Prostate gland (tissue), 2 donors: ENCODE results near the gene SHKBP1. TPM values are rescaled to one million over a fixed set of nuclear protein-coding genes. Genes with fewer than 3 reads are reported as not detected.

Experiments used
- DNase-seq: peaks from one replicate; pipeline ENCODE4 v3.0.0-alpha.2; 2019; ENCODE audit warnings: low spot score
- H3K27ac ChIP-seq, 2 donors: fragments of 200-600 bp; sonication (generic); 2 replicates each; pipeline ENCODE4 v1.5.1; 2017 to 2019
- H3K27me3 ChIP-seq: fragments of 200-600 bp; sonication (generic); replicated peaks from 2 replicates; pipeline ENCODE4 v1.5.1; 2019; ENCODE audit not compliant: insufficient read depth
- H3K36me3 ChIP-seq, 2 donors: fragments of 200-600 bp; sonication (generic); 1 replicate in 1 of 2; 2 replicates in 1 of 2; pipeline versions ENCODE4 v1.5.1 to v1.8.1; 2017 to 2019
- H3K4me1 ChIP-seq: fragments of 200-600 bp; sonication (generic); replicated peaks from 2 replicates; pipeline ENCODE4 v1.5.1; 2019
- H3K4me3 ChIP-seq, 2 donors: fragments of 200-600 bp; sonication (generic); 2 replicates each; pipeline ENCODE4 v1.5.1; 2017 to 2019
- H3K9me3 ChIP-seq: fragments of 200-600 bp; sonication (generic); 2 replicates; pipeline ENCODE4 v1.5.1; 2017
- CTCF ChIP-seq, 4 experiments: fragments of 200-600 bp in 2 of 4; fragments of 450-650 bp in 2 of 4; sonication (generic) in 2 of 4; IDR thresholded peaks; 1 replicate in 3 of 4; 2 replicates in 1 of 4; pipeline ENCODE4 v1.5.1; 2016 to 2019; ENCODE audit warnings: antibody characterized with exemption in 4 of 4, mild to moderate bottlenecking in 2 of 4, moderate library complexity in 2 of 4
- POLR2A ChIP-seq: fragments of 450-650 bp; IDR thresholded peaks from one replicate; pipeline ENCODE4 v1.6.1; 2016; ENCODE audit warnings: antibody characterized with exemption, mild to moderate bottlenecking
- POLR2AphosphoS5 ChIP-seq: sonication (generic); formaldehyde crosslinking; IDR thresholded peaks from one replicate; pipeline ENCODE4 v1.6.1; 2017; ENCODE audit warnings: antibody characterized with exemption
- WGBS: methylation state at CpG from one replicate; pipeline ENCODE4 v1.1.5; 2018; 5-methylcytosine and 5-hydroxymethylcytosine counted together
- intact Hi-C: fragments of 100-400 bp; cut with DNase I; formaldehyde crosslinking; loops from one replicate; pipeline ENCODE4 v1.14.2; 2022
- total RNA-seq, 2 donors: library from RNA; depleted of rRNA; stranded (reverse); fragments of >200 nt; gene quantifications; one replicate each; pipeline ENCODE4 v1.1.0, GENCODE V29; 2016

The SHKBP1 gene
- total RNA-seq, 2 donors from 2014 or later = 54.6 to 91.6 TPM

GRCh38 chr19:40599902-40600569 lies 23.4 kb downstream of the SHKBP1 start:
- H3K27me3 ChIP-seq = no peaks in the 10 kb centered on the region

DNA sequence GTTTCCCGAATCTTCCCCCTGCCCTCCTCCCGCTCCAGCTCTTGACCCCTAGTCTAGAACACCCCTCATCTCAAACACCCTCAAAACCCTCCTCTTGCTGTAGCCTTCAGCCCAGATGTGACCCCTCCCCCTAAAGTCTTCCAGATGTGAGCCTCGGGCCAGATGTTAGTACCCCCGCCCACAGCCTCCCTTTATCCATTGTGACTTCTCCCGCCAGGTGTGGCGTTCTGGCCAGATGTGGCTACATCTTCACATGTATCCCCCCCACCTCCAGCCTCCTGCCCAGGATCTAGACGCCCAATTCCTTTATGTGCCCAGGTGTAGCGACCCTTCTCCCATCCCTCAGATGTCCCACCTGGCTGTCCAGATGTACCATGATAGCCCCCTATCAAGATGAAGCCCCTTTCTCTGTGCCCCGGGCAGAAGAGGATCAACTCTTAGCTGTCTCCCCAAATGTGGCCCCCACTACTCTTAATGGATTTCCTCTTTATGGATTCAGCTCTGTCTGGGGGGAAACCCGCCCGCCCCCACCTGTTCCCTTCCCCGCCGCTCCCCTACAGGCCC lies 24.0 kb downstream of the SHKBP1 start:
- no peak for DNase-seq
- 11% methylated on average over 13 of the region's 13 CpGs for WGBS
- H3K9me3 ChIP-seq = no peaks in the 10 kb centered on the region
- H3K4me1 ChIP-seq = peaks cover 28% of the 10 kb centered on the region
- intact Hi-C loops = loop anchor here (10.0 kb wide), 1 partner anchor 136 kb away; the partner anchor contains the start of genes BLVRB and SPTBN4
- H3K36me3 ChIP-seq = no peaks in the 10 kb centered on the region
- no peaks in the 10 kb centered on the region for H3K27me3 ChIP-seq
- peak overlapping the region; percentile 39 for H3K4me3 ChIP-seq
- peak overlapping the region; percentile 58 to 67 for H3K27ac ChIP-seq
- TF ChIP-seq CTCF (IDR thresholded peaks at IDR 0.05) (no peak), POLR2AphosphoS5 (no peak), POLR2A (no peak)

More at GRCh38 chr19:40599902-40600569, 23.4 kb downstream of the SHKBP1 start:
- Histone ChIP-seq H3K9me3 (no peaks in the 10 kb centered on the region), H3K4me1 (peaks cover 28% of the 10 kb centered on the region), H3K27ac (peak overlapping the region; percentile 58 to 67), H3K36me3 (no peaks in the 10 kb centered on the region), H3K4me3 (peak overlapping the region in 1 of 2 donors; percentile 5)
- no peak for DNase-seq
- no peak for TF ChIP-seq POLR2A
- WGBS = 8% methylated on average over 42 of the region's 43 CpGs
- intact Hi-C loops = loop anchor here (5.0 to 10.0 kb wide), 5 partner anchors 58 to 293 kb away; partner anchors contain the start of genes BLVRB, SERTAD3 and SPTBN4

GRCh38 chr19:40601134-40601974 lies 24.7 kb downstream of the SHKBP1 start, which contains the start of gene LTBP4:
LTBP4 (plus strand) TSS chr19:40601369; CDS start chr19:40601388, 19 bp downstream.
- intact Hi-C loops = loop anchor here (10.0 kb wide), 1 partner anchor 137 kb away; the partner anchor contains the start of genes BLVRB and SPTBN4
- Histone ChIP-seq H3K27ac (peak within 1 kb of the TSS; percentile 81 to 87), H3K9me3 (no peaks in the 10 kb centered on the region), H3K27me3 (no peaks in the 10 kb centered on the region), H3K36me3 (no peaks in the 10 kb centered on the region), H3K4me1 (peaks cover 28% of the 10 kb centered on the region), H3K4me3 (peak within 1 kb of the TSS; percentile 39)
- TF ChIP-seq POLR2AphosphoS5 (no peak), POLR2A (peak; percentile 12)
- 1% methylated on average over 44 of the region's 82 CpGs for WGBS
- DNase-seq = no peak

- Histone ChIP-seq H3K27ac (peak overlapping the region; percentile 81 to 87), H3K4me3 (peak overlapping the region in 1 of 2 donors; percentile 20), H3K9me3 (no peaks in the 10 kb centered on the region), H3K27me3 (no peaks in the 10 kb centered on the region), H3K36me3 (no peaks in the 10 kb centered on the region), H3K4me1 (peaks cover 27% of the 10 kb centered on the region)
- 36% methylated on average over 2 of the region's 2 CpGs for WGBS
- no peak for DNase-seq
- no peak for TF ChIP-seq POLR2A
- no peak for TF ChIP-seq CTCF (IDR thresholded peaks at IDR 0.05)
- no peak for TF ChIP-seq POLR2AphosphoS5
- intact Hi-C loops = loop anchor here (10.0 kb wide), 1 partner anchor 138 kb away; the partner anchor contains the start of genes BLVRB and SPTBN4
Measured at GRCh38 chr19:40603071-40603388, 26.4 kb downstream of the SHKBP1 start.

- intact Hi-C loops = loop anchor here (2.0 to 10.0 kb wide), 2 partner anchors 31 to 139 kb away; partner anchors contain the start of genes BLVRB and SPTBN4
- peaks cover 23% of the 10 kb centered on the region for H3K4me1 ChIP-seq
- no peaks in the 10 kb centered on the region for H3K27me3 ChIP-seq
- TF ChIP-seq CTCF (IDR thresholded peaks at IDR 0.05) (peak in 1 of 4 experiments; percentile 12), POLR2A (peak; percentile 81), POLR2AphosphoS5 (peak; percentile 96)
- DNase-seq = peak; percentile 98
- H3K36me3 ChIP-seq = no peaks in the 10 kb centered on the region
- peak overlapping the region; percentile 20 to 30 for H3K4me3 ChIP-seq
- H3K27ac ChIP-seq = peak overlapping the region; percentile 81 to 87
- under 1% methylated on average over 43 of the region's 43 CpGs for WGBS
- H3K9me3 ChIP-seq = no peaks in the 10 kb centered on the region
Measured at GRCh38 chr19:40603389-40604170, 26.9 kb downstream of the SHKBP1 start.
